T47D (cell line): ENCODE data around the gene WNT5B.
A peak's percentile ranks its signal among the peaks of the same experiment; 100 is the strongest.

ENCODE experiments used
- DNase-seq, 2 experiments: peaks; one replicate each; pipeline versions ENCODE4 v3.0.0 to v3.0.0-alpha.2; 2011 to 2012; ENCODE audit warnings: low read depth in 1 of 2, low spot score in 1 of 2
- JUND ChIP-seq: IDR thresholded peaks from 2 replicates; pipeline ENCODE4 v1.6.1; 2012; ENCODE audit warnings: low read depth
- in situ Hi-C: cut with HindIII; loops from 2 replicates; pipeline ENCODE4 v1.10.0; 2016; ENCODE audit warnings: low sequenced_read_pairs, low pct_unique_long_range_greater_than_20kb

Gene WNT5B

GRCh38 chr12:1628666-1629337, at the start of gene WNT5B:
Gene WNT5B, plus strand, starts transcription at chr12:1629231. Its CDS starts 2,124 bp downstream, at chr12:1631355.
- no peak for DNase-seq
- in situ Hi-C loops: no loop called here
- TF ChIP-seq JUND: no peak

GRCh38 chr12:1579651-1580435, 49.2 kb upstream of the WNT5B start:
- DNase-seq: no peak
- in situ Hi-C loops: no loop called here
- TF ChIP-seq JUND: no peak

- in situ Hi-C loops: no loop called here
- TF ChIP-seq JUND: no peak
Observed at GRCh38 chr12:1580526-1580925, 48.5 kb upstream of the WNT5B start.

GRCh38 chr12:1581973-1582708, 46.9 kb upstream of the WNT5B start:
- in situ Hi-C loops: no loop called here
- DNase-seq: no peak
- TF ChIP-seq JUND: no peak

More at GRCh38 chr12:1580526-1580925, 48.5 kb upstream of the WNT5B start:
- no peak for DNase-seq

DNA sequence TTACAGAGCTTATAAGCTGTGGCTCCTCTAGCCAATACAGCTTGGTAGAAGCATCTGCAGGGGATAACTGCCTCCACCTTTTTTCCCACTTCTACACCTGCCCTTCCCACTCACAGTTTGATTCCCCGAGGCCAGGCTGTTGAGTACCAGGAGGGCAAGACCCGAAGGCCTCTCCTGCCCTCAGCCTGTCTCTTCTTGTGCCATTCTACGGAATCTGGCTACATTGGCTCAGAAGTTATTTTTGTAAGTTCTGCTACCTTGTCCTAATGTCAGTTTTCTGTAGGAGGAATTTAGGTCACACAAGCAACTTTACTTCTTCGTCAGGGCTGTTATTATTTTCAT, 46.4 kb upstream of the WNT5B start:
- DNase-seq: no peak

GRCh38 chr12:1583421-1584078, 45.5 kb upstream of the WNT5B start:
- peak; percentile 59 to 86 for DNase-seq
- in situ Hi-C loops: no loop called here
- TF ChIP-seq JUND: no peak

More for the DNA sequence above, 46.4 kb upstream of the WNT5B start:
- no peak for TF ChIP-seq JUND
- in situ Hi-C loops: no loop called here

- no peak for TF ChIP-seq JUND
- no peak for DNase-seq
- in situ Hi-C loops: no loop called here
Observed at GRCh38 chr12:1584326-1584725, 44.7 kb upstream of the WNT5B start.

DNA sequence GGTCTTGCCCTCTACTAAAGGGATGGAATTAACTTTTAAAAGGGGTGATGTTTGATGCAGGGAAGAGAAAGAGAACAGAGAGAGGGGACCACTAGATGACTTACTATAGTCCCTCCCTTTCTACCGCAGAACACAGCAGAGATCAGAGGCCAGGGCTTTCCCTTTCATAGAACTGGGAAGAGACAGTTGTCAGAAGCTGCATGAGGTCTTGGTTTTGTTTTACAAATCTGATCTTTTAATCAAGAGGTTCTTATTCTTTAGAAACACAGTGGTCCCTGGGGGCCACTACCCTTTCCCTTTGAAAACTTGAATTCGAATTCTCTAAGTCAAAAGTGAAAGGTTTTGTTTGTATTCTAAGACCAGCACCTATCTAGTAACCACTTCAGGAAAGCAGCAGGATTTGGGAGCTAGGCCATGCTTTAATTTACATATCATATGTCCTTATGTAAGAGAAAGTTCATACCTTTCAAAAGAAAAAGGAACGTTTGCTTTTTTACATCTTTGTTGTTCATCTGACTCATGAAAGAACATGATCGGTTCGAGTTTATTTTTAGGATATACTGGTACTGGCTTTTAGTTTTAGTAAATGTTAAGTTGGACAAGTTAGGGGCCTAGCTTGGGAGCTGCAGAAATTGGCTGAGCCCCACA, 41.0 kb upstream of the WNT5B start:
- in situ Hi-C loops: no loop called here
- TF ChIP-seq JUND: no peak
- no peak for DNase-seq

GRCh38 chr12:1588575-1588947, 40.5 kb upstream of the WNT5B start:
- no peak for DNase-seq
- TF ChIP-seq JUND: no peak
- in situ Hi-C loops: no loop called here

GRCh38 chr12:1590221-1590979, 38.6 kb upstream of the WNT5B start:
- no peak for TF ChIP-seq JUND
- no peak for DNase-seq
- in situ Hi-C loops: no loop called here

DNA sequence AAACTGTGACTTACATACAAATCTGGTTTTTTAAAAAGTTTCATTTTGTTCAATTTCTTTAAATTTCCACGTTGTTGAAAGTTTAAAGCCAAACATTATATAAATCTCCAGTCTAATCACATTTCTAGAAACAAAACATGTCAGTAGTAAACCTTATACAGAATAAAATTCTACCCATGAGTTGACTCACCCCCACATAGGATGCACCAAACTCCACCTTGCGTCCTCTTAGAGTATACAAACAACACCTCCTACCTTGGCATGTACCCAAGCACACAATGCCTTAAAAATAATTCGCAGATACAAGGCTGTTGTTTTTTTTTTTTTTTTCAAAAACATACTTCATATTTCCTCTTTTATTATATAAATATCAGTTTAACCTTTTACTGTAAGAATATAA, 38.0 kb upstream of the WNT5B start:
- no peak for TF ChIP-seq JUND
- in situ Hi-C loops: no loop called here
- peak in 1 of 2 experiments; percentile 28 for DNase-seq
